Left ventricle myocardium superior (tissue), 1 donor: ENCODE measurements around the gene DHX8. TPM values are rescaled to one million over a fixed set of nuclear protein-coding genes. Genes with fewer than 3 reads are reported as not detected.
A peak's percentile ranks its signal among the peaks of the same experiment; 100 is the strongest.

Source experiments
- ATAC-seq: fragments of 200-7000 bp; cut with Tn5 transposase; one replicate; pipeline ENCODE4 v1.9.1; 2020; ENCODE audit warnings: mild to moderate bottlenecking, moderate library complexity
- DNase-seq: peaks from one replicate; pipeline ENCODE4 v3.0.0-alpha.2; 2020
- intact Hi-C: fragments of 100-400 bp; cut with micrococcal nuclease; formaldehyde crosslinking; loops from one replicate; pipeline ENCODE4 v1.11.0; 2022
- total RNA-seq: library from RNA; stranded (reverse); fragmentation: NEBNext Ultra II Directional; extraction: Animal tissue kit (Norgen Biotek cat#: 25700); gene quantifications from one replicate; pipeline ENCODE4 v1.2.1, GENCODE V29; 2021
- donor health status: DM: no; HTN: yes; CAD: no; lungs with severe emphysema.

Gene DHX8
- total RNA-seq, 1 donor from 2014 or later = 29.7 TPM

DNA sequence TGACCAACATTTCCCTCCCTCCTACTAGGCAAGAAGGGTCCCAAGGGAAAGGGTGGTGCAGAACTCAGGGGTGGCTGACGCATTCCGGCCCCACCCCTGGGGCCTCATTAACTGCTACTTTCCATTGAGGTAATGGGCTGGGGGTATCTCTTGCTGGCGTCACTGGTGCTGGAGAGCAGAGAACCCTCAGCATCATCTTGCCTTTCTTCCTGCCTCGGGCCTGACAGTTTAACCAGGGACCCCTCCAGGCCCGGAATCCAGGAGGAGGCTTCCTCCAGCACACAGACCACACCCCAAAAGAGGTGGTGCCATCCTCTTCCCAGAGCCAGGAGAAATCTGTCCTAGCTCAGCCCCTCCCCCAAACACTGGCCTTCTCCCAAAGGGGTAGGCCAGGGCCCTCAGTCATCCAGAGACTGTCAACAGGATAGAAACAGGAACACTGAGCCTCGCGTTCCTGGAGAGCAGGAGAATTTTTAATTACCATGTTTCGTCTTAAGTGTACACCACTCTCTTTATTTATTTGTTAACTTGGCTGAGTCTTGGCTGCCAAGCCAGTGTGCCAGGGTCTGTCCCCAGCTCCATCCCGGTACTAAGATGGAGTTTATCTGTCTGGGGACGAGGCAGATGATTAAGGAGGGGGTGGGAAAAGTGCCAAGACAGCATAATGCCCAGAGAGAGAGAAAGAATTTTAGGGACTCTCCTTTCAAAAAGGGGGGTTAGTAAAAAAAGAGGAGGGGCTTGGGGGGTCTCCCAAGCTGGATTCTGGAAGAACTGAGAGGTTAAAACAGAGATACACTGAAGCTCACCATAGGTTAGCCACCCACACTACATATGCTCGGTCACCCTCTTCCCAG lies 57.3 kb downstream of the DHX8 start:
- intact Hi-C loops = no loop called here
- ATAC-seq (peak; percentile 41), DNase-seq (peak; percentile 49)

DNA sequence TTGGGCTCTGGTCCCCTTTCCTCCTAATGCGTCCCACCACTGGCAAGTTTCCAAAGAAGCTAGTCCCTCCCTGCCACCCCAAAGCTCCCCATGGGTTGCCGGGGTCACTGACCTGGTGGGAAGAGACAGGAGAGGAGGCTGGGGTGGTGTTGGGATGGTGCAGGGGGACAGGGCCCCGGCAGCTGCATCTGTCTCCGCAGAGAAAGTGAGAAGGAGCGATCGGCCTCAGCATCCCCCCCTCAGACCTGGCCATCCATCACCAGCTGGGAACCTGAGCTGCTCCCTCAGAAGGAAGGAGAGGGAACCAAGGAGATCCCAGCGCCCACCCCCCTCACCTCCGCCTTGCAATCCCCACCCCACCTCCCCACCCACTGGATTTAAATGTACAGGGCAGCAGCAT lies 59.1 kb downstream of the DHX8 start:
- ATAC-seq (no peak), DNase-seq (no peak)
- intact Hi-C loops = no loop called here

DNA sequence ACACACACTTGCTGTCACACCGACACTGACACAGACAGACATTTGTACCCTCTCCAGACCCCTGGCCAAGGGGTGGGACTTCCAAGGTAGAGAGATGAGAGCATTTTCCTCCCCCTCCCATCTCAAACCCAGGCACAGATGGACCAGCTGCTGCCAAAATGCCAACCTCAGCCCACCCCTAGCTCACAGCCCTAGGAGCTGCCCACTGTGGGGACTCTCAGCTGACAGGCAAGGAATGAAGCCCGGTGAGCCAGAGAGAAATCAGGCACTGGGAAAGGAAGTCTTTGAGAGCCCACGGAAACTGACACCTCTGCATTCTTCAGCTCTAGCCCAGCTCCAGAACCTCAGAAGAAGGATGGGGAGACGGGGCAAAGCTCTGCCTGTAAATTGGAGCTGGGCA lies 59.5 kb downstream of the DHX8 start:
- intact Hi-C loops = no loop called here
- no peak for DNase-seq
- ATAC-seq = no peak

DNA sequence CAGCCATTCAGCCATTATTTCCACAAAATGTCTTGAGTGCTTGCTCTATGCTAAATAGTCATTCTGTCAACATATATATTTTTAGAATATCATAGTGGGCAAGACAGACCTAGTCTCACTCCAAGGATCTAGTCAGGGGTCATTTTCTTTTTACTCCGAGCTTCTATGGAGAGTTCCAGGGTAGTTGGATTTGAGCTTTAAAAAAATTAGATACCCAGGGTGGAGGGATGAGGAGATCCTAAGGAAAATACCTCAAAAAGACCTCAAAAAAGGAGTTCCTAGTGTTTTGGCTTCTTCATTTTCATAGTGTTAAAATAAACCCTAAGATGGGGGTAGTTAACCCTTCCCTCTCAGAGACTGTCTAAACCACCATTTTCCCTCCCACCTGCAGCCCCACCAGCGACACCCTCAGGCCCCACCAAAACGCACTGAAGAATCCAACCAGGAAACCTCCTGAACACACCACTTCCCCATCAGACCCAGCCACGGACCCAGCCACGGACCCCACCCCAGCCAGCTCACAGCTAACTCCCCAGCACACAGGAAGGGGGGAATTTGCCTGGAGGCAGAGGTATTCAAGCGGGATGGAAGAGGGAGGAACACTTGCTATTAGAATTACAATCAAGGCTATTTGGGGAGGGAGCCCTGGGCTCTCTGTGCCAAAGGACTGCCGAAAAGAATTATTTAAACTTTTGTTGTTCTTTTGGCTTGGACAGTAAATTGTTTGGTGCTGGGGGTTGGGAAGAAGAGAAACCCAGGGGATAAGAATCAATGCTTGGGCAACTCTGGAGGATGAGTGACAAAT lies 60.2 kb downstream of the DHX8 start:
- ATAC-seq (no peak), DNase-seq (no peak)
- intact Hi-C loops = no loop called here

DNA sequence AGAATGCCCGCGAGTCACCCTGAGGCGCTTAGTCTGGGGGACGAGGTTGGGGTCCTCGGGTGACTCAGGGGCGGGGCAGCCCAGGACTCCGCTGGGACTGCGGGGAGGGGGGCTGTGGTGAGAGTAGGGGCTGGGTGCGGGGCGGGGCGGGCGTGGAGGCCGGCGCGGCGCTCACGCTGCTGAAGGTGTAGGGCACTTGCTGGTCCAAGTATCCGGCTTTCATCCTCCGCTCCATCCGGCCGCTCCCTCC lies 61.5 kb downstream of the DHX8 start:
- DNase-seq (peak; percentile 43), ATAC-seq (peak; percentile 46)
- intact Hi-C loops = no loop called here

DNA sequence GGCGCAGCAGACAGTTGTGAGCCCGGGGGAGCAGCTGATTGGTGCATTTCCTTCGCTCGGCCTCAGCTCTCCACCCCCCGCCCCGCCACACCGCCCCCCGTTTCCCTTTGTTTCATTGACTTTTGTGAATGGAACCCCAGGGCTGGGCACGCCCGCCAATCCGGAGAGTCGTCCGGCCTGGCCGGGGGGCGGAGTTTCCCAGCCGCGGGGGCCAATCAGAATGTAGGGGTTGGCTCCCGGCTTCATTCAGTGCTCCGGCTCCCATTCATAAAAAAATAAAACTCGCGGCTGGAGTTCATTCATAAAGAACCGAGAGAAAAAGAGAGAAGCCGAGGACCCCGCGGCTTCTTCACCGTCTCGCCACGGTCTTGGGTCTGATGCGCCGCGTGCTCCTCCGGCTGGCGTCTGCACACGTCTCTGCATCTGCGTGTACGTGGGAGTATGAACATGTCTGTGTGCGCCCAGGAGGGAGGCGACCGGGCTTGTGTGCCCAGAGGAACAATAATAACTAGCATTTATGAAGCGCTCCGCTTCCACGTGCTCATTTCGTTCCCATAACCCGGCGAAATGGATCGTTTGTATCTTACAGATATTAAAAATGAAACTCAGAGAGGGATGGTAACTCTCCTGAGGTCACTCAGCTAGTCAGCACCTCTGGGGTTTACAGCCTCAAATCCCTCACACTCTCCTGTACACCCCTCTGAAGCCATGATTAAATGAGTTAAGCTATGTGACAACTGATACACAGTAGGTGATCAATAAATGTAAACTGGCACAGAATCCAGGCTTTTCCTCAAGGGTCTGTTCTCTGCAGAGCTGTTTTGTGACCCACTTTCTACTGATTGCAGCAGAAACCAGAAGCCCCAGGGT lies 62.8 kb downstream of the DHX8 start, which contains the start of gene ETV4:
Gene ETV4 (minus strand): TSS at position 22 of the 870 bp plus-strand sequence. CDS start 723 bp downstream, outside the sequence.
- peak; percentile 94 for ATAC-seq
- DNase-seq = peak; percentile 95
- intact Hi-C loops = no loop called here

DNA sequence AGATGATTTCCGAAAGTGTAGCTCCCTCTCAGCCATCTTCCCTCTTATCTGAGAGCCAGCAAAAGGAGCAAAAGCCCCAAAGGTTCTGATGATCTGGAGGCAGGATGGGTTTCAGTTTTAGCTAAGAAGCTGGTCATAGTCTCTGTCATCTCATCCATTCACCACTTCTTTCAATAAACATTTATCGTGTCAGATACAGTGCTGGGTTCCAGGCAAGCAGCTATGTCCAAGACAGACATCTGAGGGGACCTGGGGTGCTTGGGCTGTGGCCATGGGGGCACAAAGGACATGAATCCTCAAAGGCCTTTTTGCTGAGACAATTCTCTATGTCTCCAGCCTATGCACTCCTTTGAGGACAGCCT lies 63.4 kb downstream of the DHX8 start:
- intact Hi-C loops = no loop called here
- DNase-seq (no peak), ATAC-seq (no peak)

DNA sequence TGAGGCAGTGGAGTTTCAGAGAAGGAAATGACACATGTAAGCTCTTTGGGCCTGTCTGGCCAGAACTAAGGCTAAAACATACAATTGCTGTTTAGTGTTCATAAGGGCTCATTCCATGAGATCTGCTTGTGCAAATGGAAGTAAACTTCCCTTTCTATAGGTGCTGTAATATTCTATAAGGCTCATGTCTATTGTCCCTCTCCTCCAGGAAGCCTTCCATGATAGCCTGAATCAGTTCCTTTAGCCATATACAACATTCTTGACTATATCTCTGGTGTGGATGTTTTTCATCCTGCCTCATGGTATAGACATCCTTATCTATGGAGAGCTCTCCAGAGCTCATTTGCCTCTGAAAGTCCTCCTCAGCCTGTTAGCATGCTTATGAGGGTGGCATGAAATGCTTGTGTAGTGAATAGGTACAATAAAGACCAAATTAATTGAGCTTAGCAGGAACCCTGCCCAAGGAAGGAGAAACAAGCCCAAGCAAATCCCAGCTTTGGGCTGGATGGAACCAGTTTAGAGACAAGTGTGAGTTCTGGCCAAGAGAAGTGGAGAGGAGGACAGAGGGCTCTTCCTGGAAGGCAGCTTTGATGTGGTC lies 64.0 kb downstream of the DHX8 start:
- DNase-seq (no peak), ATAC-seq (no peak)
- intact Hi-C loops = no loop called here

DNA sequence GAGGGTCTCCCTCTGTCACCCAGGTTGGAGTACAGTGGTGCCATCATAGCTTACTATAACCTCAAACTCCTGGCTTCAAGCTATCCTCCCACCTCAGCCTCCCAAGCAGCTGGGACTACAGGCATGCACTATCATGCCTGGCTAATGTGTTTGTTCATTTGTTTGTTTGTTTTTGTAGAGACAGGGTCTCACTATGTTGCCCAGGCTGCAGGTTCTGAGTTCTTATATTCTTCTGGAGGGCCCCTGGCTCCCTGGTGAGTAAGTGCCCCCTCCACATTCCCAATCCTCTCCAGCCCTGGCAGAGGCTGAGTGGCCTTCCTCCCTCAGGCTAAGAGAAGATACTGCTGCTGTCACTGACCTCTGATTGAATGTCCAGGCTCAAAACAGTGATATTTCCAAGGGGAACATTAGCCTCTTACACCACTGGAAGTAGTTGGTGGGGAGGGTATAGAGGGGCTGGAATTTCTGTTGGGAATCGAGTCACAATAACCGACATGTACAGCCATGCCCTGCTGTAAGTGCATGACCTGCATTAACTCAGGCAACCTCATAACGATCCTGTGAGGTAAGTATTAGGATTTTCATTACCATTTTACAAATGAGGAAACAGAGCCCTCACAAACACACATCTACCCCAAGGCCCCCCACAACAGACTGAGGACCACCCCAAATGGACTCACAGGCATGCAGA lies 65.1 kb downstream of the DHX8 start:
- ATAC-seq (no peak), DNase-seq (no peak)
- intact Hi-C loops = no loop called here

DNA sequence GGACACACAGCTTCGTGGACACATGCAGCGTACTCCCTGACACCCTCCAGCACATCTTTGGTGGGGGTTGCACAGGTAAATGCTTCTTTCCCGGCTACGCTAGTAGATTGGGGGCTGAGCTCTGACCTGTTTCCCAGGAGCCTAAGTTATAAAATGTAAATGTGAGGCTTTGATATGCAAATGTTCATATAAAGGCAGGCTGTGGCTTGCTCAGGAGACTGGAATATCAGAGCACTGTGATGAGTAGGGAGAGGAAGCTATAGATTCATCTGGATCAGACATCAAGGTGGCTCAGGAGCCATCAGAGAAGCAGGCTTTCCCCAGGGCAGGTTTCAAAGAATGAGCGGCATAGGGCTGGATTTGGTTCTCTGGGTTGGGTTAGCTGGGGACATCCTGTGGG lies 65.7 kb downstream of the DHX8 start:
- intact Hi-C loops = no loop called here
- ATAC-seq (no peak), DNase-seq (no peak)

DNA sequence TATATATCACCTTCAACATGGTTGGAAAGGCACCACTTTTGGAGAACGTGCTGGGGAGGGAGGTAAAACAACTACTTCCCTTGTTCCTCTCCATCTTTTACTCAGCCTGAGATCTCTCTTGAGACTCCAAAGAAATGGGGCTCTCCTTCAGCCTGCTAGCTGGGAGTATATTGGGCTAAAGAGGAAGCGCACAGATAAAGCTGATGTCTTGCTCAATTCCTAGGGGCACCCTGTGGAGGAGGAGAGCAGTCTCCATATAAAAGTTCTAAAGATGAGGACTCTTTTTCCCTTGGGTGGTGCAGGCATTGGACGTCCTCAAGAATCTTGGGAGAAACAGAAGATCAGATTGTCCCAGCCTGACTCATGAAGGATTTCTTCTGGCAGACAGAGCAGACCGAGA lies 67.0 kb downstream of the DHX8 start:
- DNase-seq (no peak), ATAC-seq (no peak)
- intact Hi-C loops = no loop called here

DNA sequence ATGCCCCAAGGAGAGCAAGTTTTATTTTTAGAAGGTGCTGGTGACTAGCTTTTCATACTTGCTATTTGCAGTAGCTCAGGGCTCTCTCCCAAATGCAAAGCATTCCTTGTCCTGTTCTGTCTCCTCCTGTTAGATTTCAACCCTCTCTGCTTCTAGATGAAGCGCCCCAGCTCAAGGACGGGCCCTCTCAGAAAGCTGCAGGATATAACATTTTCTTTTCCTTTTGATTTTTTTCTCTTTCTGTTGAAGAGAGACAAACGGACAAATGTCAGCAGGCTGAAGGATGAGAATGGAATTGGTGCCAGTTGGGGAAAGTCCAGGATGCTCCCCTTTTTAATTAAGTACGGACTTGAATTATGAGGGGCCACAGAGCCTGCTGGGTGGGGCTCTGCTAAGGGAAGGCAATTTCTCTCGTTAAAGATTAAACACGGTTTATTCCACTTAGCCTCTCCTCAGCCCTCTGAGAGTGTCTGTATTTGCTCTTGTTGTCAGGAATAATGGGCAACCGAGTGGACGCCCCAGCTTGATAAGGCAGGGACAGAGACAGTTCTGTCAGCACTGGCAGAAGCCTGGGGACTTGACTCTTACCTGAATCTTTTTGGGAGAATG lies 68.6 kb downstream of the DHX8 start:
- peak; percentile 90 for ATAC-seq
- DNase-seq = no peak
- intact Hi-C loops = no loop called here

DNA sequence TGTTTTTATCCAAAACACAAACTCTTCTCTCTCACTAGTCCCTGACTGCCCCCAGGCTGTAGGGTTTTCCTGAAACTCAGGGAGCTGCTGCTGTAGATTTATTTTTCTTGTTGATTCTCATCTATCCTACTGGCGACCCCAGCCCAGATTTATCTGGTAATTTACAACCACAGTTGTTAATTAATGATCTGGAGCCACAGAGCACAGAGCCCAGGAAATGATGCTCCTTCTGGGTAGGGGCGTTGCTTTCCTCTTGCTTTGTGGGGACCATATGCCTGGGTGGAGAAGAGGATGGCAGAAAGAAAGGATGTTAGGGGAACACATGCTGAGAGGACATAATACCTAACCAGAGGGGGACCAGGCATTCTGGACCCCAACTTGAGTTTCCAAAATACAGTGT lies 69.8 kb downstream of the DHX8 start:
- intact Hi-C loops = no loop called here
- ATAC-seq (no peak), DNase-seq (no peak)

DNA sequence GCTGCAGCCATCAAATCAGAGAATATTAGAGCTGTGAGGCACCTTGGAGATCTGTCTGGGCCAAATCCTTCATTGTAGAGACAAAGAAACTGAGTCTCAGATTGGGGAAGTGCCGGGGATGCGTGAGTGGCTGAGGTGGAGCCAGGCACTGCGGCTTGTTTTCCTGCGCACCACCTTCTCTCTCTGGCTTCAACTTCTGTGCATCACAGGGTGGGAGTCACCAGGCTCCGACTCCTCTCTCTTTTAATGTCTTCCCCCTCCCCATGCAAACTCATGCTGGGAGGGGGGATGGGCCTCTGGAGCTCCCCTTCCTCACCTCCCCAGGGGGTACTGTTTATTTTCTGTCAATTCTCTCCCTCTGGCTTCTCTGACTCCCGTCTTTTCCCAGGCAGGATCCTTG lies 71.1 kb downstream of the DHX8 start:
- ATAC-seq (no peak), DNase-seq (no peak)
- intact Hi-C loops = no loop called here

DNA sequence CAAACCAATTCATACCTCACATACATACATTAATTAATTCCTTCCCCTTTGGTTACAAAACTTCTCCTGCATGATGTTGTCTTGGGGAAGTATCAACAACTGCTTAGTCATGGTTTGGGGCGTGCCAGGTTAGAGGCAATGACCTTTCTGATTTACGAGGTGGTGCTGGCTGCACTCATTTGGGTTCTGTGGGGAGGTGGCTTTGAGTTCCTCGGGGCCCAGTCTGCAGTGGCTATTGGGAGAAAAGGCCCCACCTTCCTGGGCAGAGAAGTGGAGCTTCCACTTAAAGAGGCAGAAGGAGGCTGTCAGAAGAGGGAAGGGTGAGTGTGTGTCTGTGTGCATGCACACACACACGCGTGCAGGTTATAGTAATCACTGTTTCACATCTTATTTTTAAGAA lies 72.5 kb downstream of the DHX8 start:
- DNase-seq (no peak), ATAC-seq (peak; percentile 15)
- intact Hi-C loops = no loop called here

DNA sequence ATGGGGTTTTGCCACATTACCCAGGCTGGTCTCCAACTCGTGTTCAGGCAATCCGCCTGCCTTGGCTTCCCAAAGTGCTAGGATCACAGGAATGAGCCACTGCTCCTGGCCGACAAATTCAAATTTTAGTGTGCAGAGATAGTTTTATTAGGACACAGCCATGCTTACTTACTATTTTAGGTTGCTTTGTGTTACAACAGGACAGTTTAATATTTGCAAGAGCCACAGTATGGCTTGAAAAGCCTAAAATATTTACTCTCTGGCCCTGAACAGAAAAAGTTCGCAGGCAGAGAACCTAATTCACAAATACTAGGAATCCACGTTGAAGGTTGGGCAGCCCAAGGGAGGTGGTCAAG lies 75.0 kb downstream of the DHX8 start:
- ATAC-seq = no peak
- intact Hi-C loops = no loop called here

DNA sequence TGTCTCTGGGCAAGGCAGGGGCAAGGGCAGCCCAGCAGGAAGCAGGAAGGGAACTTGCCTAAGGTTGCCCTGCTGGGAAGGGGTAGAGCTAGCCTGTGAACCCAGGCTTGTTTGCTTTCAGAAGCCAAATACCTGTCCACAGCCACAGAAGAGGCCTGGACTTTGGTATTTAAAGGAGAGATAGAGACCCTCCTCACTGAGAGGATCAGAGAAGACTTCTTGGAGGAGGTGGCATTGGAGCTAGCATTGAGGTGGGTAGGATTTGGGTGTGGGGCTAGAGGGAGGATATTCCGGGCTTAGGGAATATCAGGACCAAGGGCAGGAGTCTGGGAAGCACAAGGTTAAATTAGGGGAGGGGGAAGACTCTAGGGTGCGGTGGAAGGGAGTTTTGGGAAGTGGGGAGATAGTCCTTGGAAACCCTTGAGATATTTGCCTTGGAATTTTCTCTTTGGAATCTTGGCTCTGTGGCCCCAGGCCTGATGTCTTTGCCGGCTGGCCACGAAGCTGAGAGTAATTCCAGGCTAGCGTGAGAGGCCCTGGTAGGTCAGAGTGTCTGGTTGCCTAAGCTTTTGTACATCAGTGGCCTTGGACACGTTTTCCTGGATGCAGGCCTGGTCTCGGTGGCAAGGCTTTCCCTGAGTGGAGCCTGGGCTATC lies 75.5 kb downstream of the DHX8 start:
- peak; percentile 63 for ATAC-seq
- intact Hi-C loops = no loop called here
- DNase-seq = no peak

More for the DNA sequence above, 75.0 kb downstream of the DHX8 start:
- no peak for DNase-seq
